HG02981 (cell line): ENCODE data around the gene PARP15.
A peak's percentile ranks its signal among the peaks of the same experiment; 100 is the strongest.

Experiments used
- ATAC-seq: cut with Tn5 transposase; IDR thresholded peaks from one replicate; pipeline ENCODE4 v1.9.1; 2021; ENCODE audit warnings: mild to moderate bottlenecking, moderate library complexity; ENCODE audit not compliant: unreplicated experiment

Gene PARP15

GRCh38 chr3:122568755-122569154 is 8.7 kb upstream of the PARP15 start:
- no peak for ATAC-seq

GRCh38 chr3:122572940-122573412 is 4.5 kb upstream of the PARP15 start:
- ATAC-seq = no peak

- ATAC-seq = peak; percentile 81
Measured at GRCh38 chr3:122576174-122576940, 1.1 kb upstream of the PARP15 start.

GRCh38 chr3:122578069-122578740 is 755 bp downstream of the PARP15 start:
- no peak for ATAC-seq

GRCh38 chr3:122580470-122580869 is 3.0 kb downstream of the PARP15 start:
- no peak for ATAC-seq

GRCh38 chr3:122581622-122582021 is 4.2 kb downstream of the PARP15 start:
- ATAC-seq = no peak

GRCh38 chr3:122582390-122582789 is 4.9 kb downstream of the PARP15 start:
- ATAC-seq = no peak

- ATAC-seq = no peak
Measured at GRCh38 chr3:122586098-122586497, 8.6 kb downstream of the PARP15 start.

- no peak for ATAC-seq
Measured at GRCh38 chr3:122586773-122587485, 9.5 kb downstream of the PARP15 start.

- no peak for ATAC-seq
Measured at GRCh38 chr3:122587572-122587971, 10.1 kb downstream of the PARP15 start.

- ATAC-seq = peak; percentile 55
Measured at GRCh38 chr3:122589297-122589696, 11.8 kb downstream of the PARP15 start.

- no peak for ATAC-seq
Measured at GRCh38 chr3:122590610-122591009, 13.2 kb downstream of the PARP15 start.

- no peak for ATAC-seq
Measured at GRCh38 chr3:122594025-122594424, 16.6 kb downstream of the PARP15 start.

- ATAC-seq = no peak
Measured at GRCh38 chr3:122598151-122598550, 20.7 kb downstream of the PARP15 start.

- ATAC-seq = no peak
Measured at GRCh38 chr3:122598556-122598955, 21.1 kb downstream of the PARP15 start.

GRCh38 chr3:122602011-122602710 is 24.7 kb downstream of the PARP15 start:
- ATAC-seq = no peak

- ATAC-seq = no peak
Measured at GRCh38 chr3:122603056-122603455, 25.6 kb downstream of the PARP15 start.

- ATAC-seq = no peak
Measured at GRCh38 chr3:122606330-122606729, 28.9 kb downstream of the PARP15 start.

GRCh38 chr3:122608916-122609315 is 31.5 kb downstream of the PARP15 start:
- no peak for ATAC-seq

- ATAC-seq = peak; percentile 92
Measured at GRCh38 chr3:122609798-122610559, 32.5 kb downstream of the PARP15 start.
